HG03066 (cell line): Measurements from ENCODE around the gene CPAMD8.
"Not testable (repeated sequence)": the region's sequence is repeated elsewhere in the genome, so short reads cannot be mapped to it uniquely, and the experiment has no call there.

Source experiments
- ATAC-seq: cut with Tn5 transposase; IDR thresholded peaks from one replicate; pipeline ENCODE4 v1.9.1; 2021; ENCODE audit warnings: low read depth; ENCODE audit not compliant: unreplicated experiment

Gene CPAMD8

GRCh38 chr19:17004386-17004785, 22.2 kb downstream of the CPAMD8 start:
- no peak for ATAC-seq

GRCh38 chr19:17002455-17002854, 24.2 kb downstream of the CPAMD8 start:
- ATAC-seq, result no peak

GRCh38 chr19:17001603-17002183, 24.9 kb downstream of the CPAMD8 start:
- ATAC-seq, result no peak

- no peak for ATAC-seq
Measured at GRCh38 chr19:16998635-16999194, 27.9 kb downstream of the CPAMD8 start.

- ATAC-seq, result not testable (repeated sequence)
Measured at GRCh38 chr19:16996838-16997490, 29.6 kb downstream of the CPAMD8 start.

GRCh38 chr19:16988661-16989060, 37.9 kb downstream of the CPAMD8 start:
- no peak for ATAC-seq

- ATAC-seq, result no peak
Measured at GRCh38 chr19:16985403-16985802, 41.2 kb downstream of the CPAMD8 start.

- ATAC-seq, result not testable (repeated sequence)
Measured at GRCh38 chr19:16982586-16982985, 44.0 kb downstream of the CPAMD8 start.

GRCh38 chr19:16978839-16979802, 47.5 kb downstream of the CPAMD8 start:
- no peak for ATAC-seq

GRCh38 chr19:16978156-16978555, 48.5 kb downstream of the CPAMD8 start:
- no peak for ATAC-seq

GRCh38 chr19:16977306-16977705, 49.3 kb downstream of the CPAMD8 start:
- ATAC-seq, result no peak

GRCh38 chr19:16976446-16976845, 50.2 kb downstream of the CPAMD8 start:
- ATAC-seq, result no peak

GRCh38 chr19:16970821-16971220, 55.8 kb downstream of the CPAMD8 start:
- ATAC-seq, result no peak

- no peak for ATAC-seq
Measured at GRCh38 chr19:16969135-16969534, 57.5 kb downstream of the CPAMD8 start.

- ATAC-seq, result not testable (repeated sequence)
Measured at GRCh38 chr19:16960996-16961822, 65.4 kb downstream of the CPAMD8 start.

GRCh38 chr19:16958277-16958676, 68.3 kb downstream of the CPAMD8 start:
- not testable (repeated sequence) for ATAC-seq

GRCh38 chr19:16957855-16958254, 68.8 kb downstream of the CPAMD8 start:
- no peak for ATAC-seq

GRCh38 chr19:16957151-16957701, 69.4 kb downstream of the CPAMD8 start:
- ATAC-seq, result no peak

- no peak for ATAC-seq
Measured at GRCh38 chr19:16955161-16955560, 71.4 kb downstream of the CPAMD8 start.

GRCh38 chr19:16952046-16952445, 74.6 kb downstream of the CPAMD8 start:
- ATAC-seq, result no peak
